IMR-90 (cell line): ENCODE data around the gene SLC38A8. TPM values are rescaled to one million over a fixed set of nuclear protein-coding genes. Genes with fewer than 3 reads are reported as not detected.
A peak's percentile ranks its signal among the peaks of the same experiment; 100 is the strongest.

Experiments used
- ATAC-seq: fragments of 200-7000 bp; cut with Tn5 transposase; 2 replicates; pipeline ENCODE4 v1.9.1; 2020; ENCODE audit warnings: low read depth, mild to moderate bottlenecking, moderate library complexity
- BruUV-seq: library from RNA; stranded (reverse); fragments of 400-500 nt; replicated peaks from 2 replicates; lab custom pipeline; 2021; lab: Mats Ljungman, UMichigan
- CTCF ChIA-PET: fragments of 300-600 bp; formaldehyde crosslinking; extraction: SDS; loops from one replicate; lab custom pipeline; 2021; ENCODE audit warnings: antibody characterized with exemption; lab: Yijun Ruan, JAX
- POLR2A ChIA-PET: fragments of 300-600 bp; sonication (Branson Sonifier 250); formaldehyde crosslinking; loops from one replicate; lab custom pipeline; 2022; ENCODE audit warnings: antibody characterized with exemption; ENCODE audit not compliant: unreplicated experiment; lab: Charles Lee
- DNase-seq: peaks from one replicate; pipeline ENCODE4 v3.0.0; 2013
- H2AFZ ChIP-seq: replicated peaks from 2 replicates; pipeline ENCODE3; 2013; ENCODE audit warnings: low read length, mild to moderate bottlenecking; ENCODE audit not compliant: poor library complexity
- H2AK5ac ChIP-seq: 2 replicates; pipeline ENCODE4 v1.6.1; 2013; ENCODE audit warnings: low read depth, low read length, inconsistent platforms
- H2AK9ac ChIP-seq: replicated peaks from 2 replicates; pipeline ENCODE3; 2013; ENCODE audit warnings: mild to moderate bottlenecking, low read depth, low read length, moderate library complexity; ENCODE audit not compliant: poor library complexity
- H2BK120ac ChIP-seq: 2 replicates; pipeline ENCODE4 v1.6.1; 2013; ENCODE audit warnings: low read depth, low read length, inconsistent platforms
- H2BK15ac ChIP-seq: 3 replicates; pipeline ENCODE4 v1.6.1; 2013; ENCODE audit warnings: low read depth, low read length, inconsistent platforms
- H2BK20ac ChIP-seq: 2 replicates; pipeline ENCODE4 v1.6.1; 2013; ENCODE audit warnings: low read depth, mild to moderate bottlenecking, inconsistent platforms, low read length, moderate library complexity
- H2BK5ac ChIP-seq: 2 replicates; pipeline ENCODE4 v1.6.1; 2013; ENCODE audit warnings: mild to moderate bottlenecking, low read depth, low read length, inconsistent platforms; ENCODE audit not compliant: poor library complexity, severe bottlenecking
- H3K14ac ChIP-seq: replicated peaks from 2 replicates; pipeline ENCODE4 v1.6.1; 2013; ENCODE audit warnings: low read depth, low read length, inconsistent platforms
- H3K18ac ChIP-seq: 2 replicates; pipeline ENCODE4 v1.6.1; 2013; ENCODE audit warnings: low read depth, low read length, control low read depth
- H3K23ac ChIP-seq: 2 replicates; pipeline ENCODE4 v1.6.1; 2013; ENCODE audit warnings: low read depth, low read length, inconsistent platforms
- H3K27ac ChIP-seq: 2 replicates; pipeline ENCODE4 v1.5.1; 2013; ENCODE audit warnings: mild to moderate bottlenecking, control low read depth, low read length; ENCODE audit not compliant: insufficient read depth
- H3K27me3 ChIP-seq: 2 replicates; pipeline ENCODE4 v1.6.1; 2013; ENCODE audit warnings: low read length; ENCODE audit not compliant: control insufficient read depth, insufficient read depth
- H3K36me3 ChIP-seq: 2 replicates; pipeline ENCODE4 v1.6.1; 2013; ENCODE audit warnings: low read length, mixed read lengths; ENCODE audit not compliant: control insufficient read depth, insufficient read depth
- H3K4ac ChIP-seq: 2 replicates; pipeline ENCODE4 v1.6.1; 2013; ENCODE audit warnings: low read depth, low read length, inconsistent platforms
- H3K4me1 ChIP-seq: 2 replicates; pipeline ENCODE4 v1.6.1; 2013; ENCODE audit warnings: low read length, mixed read lengths; ENCODE audit not compliant: control insufficient read depth, insufficient read depth
- H3K4me2 ChIP-seq: 2 replicates; pipeline ENCODE4 v1.6.1; 2013; ENCODE audit warnings: low read depth, mild to moderate bottlenecking, control low read depth, low read length, moderate library complexity
- H3K4me3 ChIP-seq: 2 replicates; pipeline ENCODE4 v1.5.1; 2013; ENCODE audit warnings: low read depth, mild to moderate bottlenecking, control low read depth, low read length, moderate library complexity; ENCODE audit not compliant: insufficient read depth
- H3K56ac ChIP-seq: 2 replicates; pipeline ENCODE4 v1.6.1; 2013; ENCODE audit warnings: low read length, inconsistent platforms; ENCODE audit not compliant: insufficient read depth; ENCODE audit errors: extremely low read depth
- H3K79me1 ChIP-seq, 2 experiments: 2 replicates each; pipeline ENCODE4 v1.6.1; 2013; ENCODE audit warnings: low read length in 2 of 2, inconsistent platforms in 1 of 2, low read depth in 1 of 2
- H3K9ac ChIP-seq: 2 replicates; pipeline ENCODE4 v1.6.1; 2013; ENCODE audit warnings: low read depth, low read length, control low read depth
- H3K9me1 ChIP-seq: 2 replicates; pipeline ENCODE4 v1.6.1; 2013; ENCODE audit warnings: low read length, inconsistent platforms; ENCODE audit not compliant: insufficient read depth
- H3K9me3 ChIP-seq: 2 replicates; pipeline ENCODE4 v1.6.1; 2013; ENCODE audit warnings: low read length; ENCODE audit not compliant: control insufficient read depth, insufficient read depth
- H4K20me1 ChIP-seq: 2 replicates; pipeline ENCODE4 v1.6.1; 2013; ENCODE audit warnings: low read length, inconsistent platforms; ENCODE audit not compliant: insufficient read depth
- H4K5ac ChIP-seq: 2 replicates; pipeline ENCODE4 v1.6.1; 2013; ENCODE audit warnings: mild to moderate bottlenecking, low read depth, low read length, control low read depth
- H4K8ac ChIP-seq, 2 experiments: 2 replicates each; pipeline ENCODE4 v1.6.1; 2013; ENCODE audit warnings: low read depth in 2 of 2, low read length in 2 of 2, control low read depth in 1 of 2, inconsistent platforms in 1 of 2
- H4K91ac ChIP-seq: 2 replicates; pipeline ENCODE4 v1.6.1; 2013; ENCODE audit warnings: low read depth, low read length, inconsistent platforms; ENCODE audit not compliant: insufficient read depth
- BHLHE40 ChIP-seq: fragments of 150-350 bp; IDR thresholded peaks from 2 replicates; pipeline ENCODE4 v1.6.1; 2016; ENCODE audit warnings: mild to moderate bottlenecking, low read depth, low read length
- RCOR1 ChIP-seq: IDR thresholded peaks from 2 replicates; pipeline ENCODE4 v1.6.1; 2012; ENCODE audit warnings: mild to moderate bottlenecking, low read length, improper control_type of control experiment; ENCODE audit not compliant: insufficient replicate concordance
- WGBS, 2 experiments: methylation state at CpG; one replicate each; pipeline versions ENCODE4 v1.1.5 to v1.1.7; 2013; ENCODE audit warnings: missing lambda C conversion rate in 2 of 2; ENCODE audit not compliant: insufficient read length in 1 of 2; ENCODE audit errors: extremely low coverage in 2 of 2; 5-methylcytosine and 5-hydroxymethylcytosine counted together
- dilution Hi-C: fragments of 300-500 bp; cut with HindIII; formaldehyde crosslinking; loops from one replicate; pipeline ENCODE4 v1.14.3; 2018; ENCODE audit warnings: low sequenced_read_pairs; ENCODE audit not compliant: unreplicated experiment
- in situ Hi-C: fragments of 300-500 bp; cut with MboI; formaldehyde crosslinking; loops from 3 replicates; pipeline ENCODE4 v1.14.3; 2019; ENCODE audit warnings: low sequenced_read_pairs, inconsistent platforms, mixed read lengths
- intact Hi-C: fragments of 100-400 bp; cut with micrococcal nuclease; formaldehyde crosslinking; loops from 2 replicates; pipeline ENCODE4 v1.10.0; 2022
- polyA plus RNA-seq, 3 experiments: library from polyadenylated mRNA; depleted of rRNA; stranded (reverse); fragments of >200 nt; gene quantifications; 2 replicates each; pipeline ENCODE4 v1.2.3, GENCODE V29; 2012; ENCODE audit warnings: low replicate concordance in 1 of 3
- total RNA-seq: library from RNA; depleted of rRNA; stranded (reverse); fragments of >200 nt; gene quantifications from 2 replicates; pipeline ENCODE4 v1.2.3, GENCODE V29; 2012
- TF ChIP-seq, protein P1 (sequence below): fragments of 150-350 bp; IDR thresholded peaks from 2 replicates; pipeline ENCODE4 v1.6.1; 2017; ENCODE audit warnings: mild to moderate bottlenecking, antibody characterized with exemption, low read length, low read depth

SLC38A8 gene
- total and polyA plus RNA-seq, 2 of the 4 experiments (the other 2 are of a cell fraction), result not detected

DNA sequence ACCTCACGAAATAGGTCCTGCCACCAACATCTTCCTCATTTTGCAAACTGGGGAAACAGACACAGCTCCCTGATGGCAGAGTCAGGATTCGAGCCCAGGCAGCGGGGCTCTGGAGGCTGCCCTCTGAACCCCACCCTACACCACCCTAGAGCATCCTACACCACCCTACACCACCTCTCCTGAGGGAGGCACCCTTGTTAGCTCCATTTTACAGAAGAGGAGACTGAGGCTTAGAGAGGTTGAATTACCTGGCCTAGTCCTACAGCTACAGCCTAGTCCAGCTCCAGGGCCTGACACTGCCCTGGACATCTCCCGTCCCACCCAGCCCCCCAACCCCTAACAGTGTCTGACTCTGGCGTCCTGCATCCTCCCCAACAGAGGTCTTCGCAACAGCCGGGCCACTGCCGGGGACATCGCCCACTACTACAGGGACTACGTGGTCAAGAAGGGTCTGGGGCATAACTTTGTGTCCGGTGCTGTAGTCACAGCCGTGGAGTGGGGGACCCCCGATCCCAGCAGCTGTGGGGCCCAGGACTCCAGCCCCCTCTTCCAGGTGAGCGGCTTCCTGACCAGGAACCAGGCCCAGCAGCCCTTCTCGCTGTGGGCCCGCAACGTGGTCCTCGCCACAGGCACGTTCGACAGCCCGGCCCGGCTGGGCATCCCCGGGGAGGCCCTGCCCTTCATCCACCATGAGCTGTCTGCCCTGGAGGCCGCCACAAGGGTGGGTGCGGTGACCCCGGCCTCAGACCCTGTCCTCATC lies 77.7 kb downstream of the SLC38A8 start:
- in situ Hi-C loops, result loop anchor here (10.0 to 25.0 kb wide), 2 partner anchors 210 to 522 kb away; no protein-coding TSS in a partner anchor
- Histone ChIP-seq H2BK5ac (no peak overlapping the region), H4K91ac (no peak overlapping the region), H3K4ac (no peak overlapping the region), H3K9ac (no peak overlapping the region), H3K79me1 (no peaks in the 10 kb centered on the region), H2AK5ac (no peak overlapping the region), H3K23ac (no peak overlapping the region), H3K18ac (no peak overlapping the region), H3K27ac (no peak overlapping the region), H3K9me3 (no peaks in the 10 kb centered on the region), H3K9me1 (no peaks in the 10 kb centered on the region; the same call in 1 of the 2 replicates), H2AK9ac (peak overlapping the region; percentile 15), H3K14ac (no peak overlapping the region), H4K5ac (no peak overlapping the region), H3K4me1 (no peaks in the 10 kb centered on the region), H4K20me1 (no peaks in the 10 kb centered on the region; the same call in none of the 2 replicates), H3K4me3 (no peak overlapping the region), H3K36me3 (peaks cover 29% of the 10 kb centered on the region), H2BK15ac (no peak overlapping the region), H2BK120ac (no peak overlapping the region), H2AFZ (no peak overlapping the region), H3K56ac (no peak overlapping the region), H4K8ac (no peak overlapping the region), H3K27me3 (peaks cover 12% of the 10 kb centered on the region), H3K4me2 (no peak overlapping the region), H2BK20ac (no peak overlapping the region)
- no peak for ATAC-seq
- intact Hi-C loops, result loop anchor here (5.0 kb wide), 1 partner anchor 77 kb away; the partner anchor contains the start of gene SLC38A8
- ChIA-PET POLR2A (interaction anchor here (0.6 kb wide), 1 partner anchor 11 kb away, joined by 3 read pairs; no protein-coding TSS in a partner anchor), CTCF (interaction anchor here (0.7 kb wide), 1 partner anchor 101 kb away, joined by 3 read pairs; no protein-coding TSS in a partner anchor)
- 94% methylated on average over 3 of the region's 26 CpGs; no CpG with 5 or more reads in 1 of the 2 experiments for WGBS, 2 experiments
- no TSS peak for BruUV-seq
- TF ChIP-seq RCOR1 (no peak), BHLHE40 (no peak)
- TF ChIP-seq, protein P1, sequence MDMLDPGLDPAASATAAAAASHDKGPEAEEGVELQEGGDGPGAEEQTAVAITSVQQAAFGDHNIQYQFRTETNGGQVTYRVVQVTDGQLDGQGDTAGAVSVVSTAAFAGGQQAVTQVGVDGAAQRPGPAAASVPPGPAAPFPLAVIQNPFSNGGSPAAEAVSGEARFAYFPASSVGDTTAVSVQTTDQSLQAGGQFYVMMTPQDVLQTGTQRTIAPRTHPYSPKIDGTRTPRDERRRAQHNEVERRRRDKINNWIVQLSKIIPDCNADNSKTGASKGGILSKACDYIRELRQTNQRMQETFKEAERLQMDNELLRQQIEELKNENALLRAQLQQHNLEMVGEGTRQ, result no peak
- dilution Hi-C loops, result no loop called here
- no peak for DNase-seq
